ENCODE measurements around the gene CCR6. TPM values are rescaled to one million over a fixed set of nuclear protein-coding genes. Genes with fewer than 3 reads are reported as not detected.

CCR6 gene
- 0.12 TPM in 1 of 5 replicates, not detected in the others for total RNA-seq (2022; extraction: Qiagen RNA extraction; ENCODE audit: low read depth)

GRCh38 chr6:167122827-167123657 lies at the start of gene CCR6:
Gene CCR6, plus strand, starts transcription at chr6:167123096. Its CDS starts 13,039 bp downstream, at chr6:167136135.

GRCh38 chr6:167157863-167158262 lies 35.0 kb downstream of the CCR6 start, which contains the start of gene GPR31:
Gene GPR31, minus strand, starts transcription at chr6:167157980. Its CDS starts 149 bp downstream, at chr6:167157831.

Other genes starting within 250 kb of the CCR6 start
- gene RNASET2, start 166.5 kb upstream of the CCR6 start, total RNA-seq (2022; extraction: Qiagen RNA extraction; ENCODE audit: low read depth) = 13.4 to 18.1 TPM (median 15.6 TPM) in 5 replicates
- 8.2 to 10.9 TPM (median 9.8 TPM) in 5 replicates for gene CEP43, start 123.7 kb upstream of the CCR6 start, total RNA-seq (2022; extraction: Qiagen RNA extraction; ENCODE audit: low read depth)
- gene GPR31, start 34.9 kb downstream of the CCR6 start, total RNA-seq (2022; extraction: Qiagen RNA extraction; ENCODE audit: low read depth) = not detected in 5 replicates
- gene UNC93A, start 168.2 kb downstream of the CCR6 start, total RNA-seq (2022; extraction: Qiagen RNA extraction; ENCODE audit: low read depth) = not detected in 5 replicates
- gene TTLL2, start 202.0 kb downstream of the CCR6 start, total RNA-seq (2022; extraction: Qiagen RNA extraction; ENCODE audit: low read depth) = not detected in 5 replicates